HEK293 (cell line): Measurements from ENCODE around the gene ARID3B.
A peak's percentile ranks its signal among the peaks of the same experiment; 100 is the strongest.

Source experiments
- CTCF ChIP-seq: fragments of 450-650 bp; formaldehyde crosslinking; IDR thresholded peaks from 2 replicates; pipeline ENCODE4 v1.5.1; 2016; ENCODE audit warnings: missing biosample characterization, missing genetic modification characterization
- GLI2 ChIP-seq: fragments of 450-650 bp; formaldehyde crosslinking; IDR thresholded peaks from 2 replicates; pipeline ENCODE4; 2017; ENCODE audit warnings: missing biosample characterization, missing genetic modification characterization, low read depth, borderline replicate concordance
- GLI4 ChIP-seq: fragments of 450-650 bp; formaldehyde crosslinking; IDR thresholded peaks from 2 replicates; pipeline ENCODE4 v1.5.1; 2016; ENCODE audit warnings: missing biosample characterization, missing genetic modification characterization
- IKZF3 ChIP-seq: fragments of 450-650 bp; IDR thresholded peaks from 2 replicates; pipeline ENCODE4 v1.5.0; 2018; ENCODE audit warnings: missing biosample characterization, mild to moderate bottlenecking, missing genetic modification characterization, moderate library complexity
- MYNN ChIP-seq: fragments of 450-650 bp; formaldehyde crosslinking; IDR thresholded peaks from 2 replicates; pipeline ENCODE4 v1.5.1; 2016; ENCODE audit warnings: missing biosample characterization, missing genetic modification characterization, borderline replicate concordance
- REPIN1 ChIP-seq: fragments of 450-650 bp; formaldehyde crosslinking; IDR thresholded peaks from 2 replicates; pipeline ENCODE4 v1.5.1; 2017; ENCODE audit warnings: missing biosample characterization, missing genetic modification characterization, low read depth
- SCRT1 ChIP-seq: fragments of 450-650 bp; formaldehyde crosslinking; IDR thresholded peaks from 2 replicates; pipeline ENCODE4 v1.5.1; 2016; ENCODE audit warnings: missing biosample characterization, missing genetic modification characterization, borderline replicate concordance
- ZNF10 ChIP-seq: fragments of 450-650 bp; formaldehyde crosslinking; IDR thresholded peaks from 2 replicates; pipeline ENCODE4 v1.5.1; 2017; ENCODE audit warnings: missing biosample characterization, missing genetic modification characterization
- ZNF175 ChIP-seq: fragments of 450-650 bp; formaldehyde crosslinking; IDR thresholded peaks from 2 replicates; pipeline ENCODE4 v1.5.1; 2016; ENCODE audit warnings: missing biosample characterization, missing genetic modification characterization
- ZNF19 ChIP-seq: fragments of 450-650 bp; formaldehyde crosslinking; IDR thresholded peaks from 2 replicates; pipeline ENCODE4; 2016; ENCODE audit warnings: missing biosample characterization, missing genetic modification characterization, low read depth
- ZNF221 ChIP-seq: fragments of 450-650 bp; formaldehyde crosslinking; IDR thresholded peaks from 2 replicates; pipeline ENCODE4 v1.5.1; 2017; ENCODE audit warnings: missing biosample characterization, missing genetic modification characterization, borderline replicate concordance
- ZNF23 ChIP-seq: fragments of 450-650 bp; formaldehyde crosslinking; IDR thresholded peaks from 2 replicates; pipeline ENCODE4 v1.5.1; 2016; ENCODE audit warnings: missing biosample characterization, missing genetic modification characterization, borderline replicate concordance
- ZNF335 ChIP-seq: fragments of 450-650 bp; formaldehyde crosslinking; conservative IDR thresholded peaks from 2 replicates; pipeline ENCODE4 v1.5.1; 2016; ENCODE audit warnings: missing biosample characterization, missing genetic modification characterization
- ZNF341 ChIP-seq: fragments of 450-650 bp; formaldehyde crosslinking; IDR thresholded peaks from 2 replicates; pipeline ENCODE4; 2016; ENCODE audit warnings: low read depth, missing biosample characterization, missing genetic modification characterization
- ZNF366 ChIP-seq: fragments of 450-650 bp; formaldehyde crosslinking; conservative IDR thresholded peaks from 2 replicates; pipeline ENCODE4 v1.5.1; 2016; ENCODE audit warnings: missing biosample characterization, missing genetic modification characterization
- ZNF37A ChIP-seq: fragments of 450-650 bp; IDR thresholded peaks from 2 replicates; pipeline ENCODE4 v1.5.1; 2018; ENCODE audit warnings: missing biosample characterization, missing genetic modification characterization
- ZNF548 ChIP-seq: fragments of 450-650 bp; formaldehyde crosslinking; IDR thresholded peaks from 2 replicates; pipeline ENCODE4 v1.5.1; 2016; ENCODE audit warnings: missing biosample characterization, missing genetic modification characterization
- ZNF560 ChIP-seq: fragments of 450-650 bp; formaldehyde crosslinking; IDR thresholded peaks from 2 replicates; pipeline ENCODE4 v1.5.1; 2017; ENCODE audit warnings: missing biosample characterization, missing genetic modification characterization, borderline replicate concordance
- ZNF561 ChIP-seq: fragments of 450-650 bp; IDR thresholded peaks from 2 replicates; pipeline ENCODE4 v1.5.1; 2018; ENCODE audit warnings: missing biosample characterization, missing genetic modification characterization, borderline replicate concordance
- ZNF610 ChIP-seq: fragments of 450-650 bp; formaldehyde crosslinking; IDR thresholded peaks from 2 replicates; pipeline ENCODE4 v1.5.1; 2016; ENCODE audit warnings: missing biosample characterization, missing genetic modification characterization, borderline replicate concordance
- ZNF626 ChIP-seq: fragments of 450-650 bp; sonication (Bioruptor Pico); formaldehyde crosslinking; IDR thresholded peaks from 2 replicates; pipeline ENCODE4 v1.5.1; 2018; ENCODE audit warnings: missing biosample characterization, missing genetic modification characterization, inconsistent platforms
- ZNF768 ChIP-seq: fragments of 450-650 bp; formaldehyde crosslinking; IDR thresholded peaks from 2 replicates; pipeline ENCODE4 v1.5.1; 2018; ENCODE audit warnings: missing biosample characterization, mild to moderate bottlenecking, missing genetic modification characterization
- ZNF776 ChIP-seq: fragments of 450-650 bp; formaldehyde crosslinking; IDR thresholded peaks from 2 replicates; pipeline ENCODE4 v1.5.0; 2017; ENCODE audit warnings: missing biosample characterization, missing genetic modification characterization, borderline replicate concordance
- ZNF792 ChIP-seq: fragments of 450-650 bp; formaldehyde crosslinking; IDR thresholded peaks from 2 replicates; pipeline ENCODE4 v1.5.1; 2016; ENCODE audit warnings: missing biosample characterization, missing genetic modification characterization
- ZNF843 ChIP-seq: fragments of 450-650 bp; formaldehyde crosslinking; IDR thresholded peaks from 2 replicates; pipeline ENCODE4 v1.5.1; 2016; ENCODE audit warnings: missing biosample characterization, missing genetic modification characterization
- TF ChIP-seq, protein P1 (sequence below): fragments of 450-650 bp; formaldehyde crosslinking; IDR thresholded peaks from 2 replicates; pipeline ENCODE4 v1.5.1; 2016; ENCODE audit warnings: missing biosample characterization, missing genetic modification characterization
- TF ChIP-seq, protein P2 (sequence below): fragments of 450-650 bp; formaldehyde crosslinking; IDR thresholded peaks from 2 replicates; pipeline ENCODE4; 2016; ENCODE audit warnings: missing biosample characterization, missing genetic modification characterization
- TF ChIP-seq, protein P3 (sequence below): fragments of 450-650 bp; formaldehyde crosslinking; IDR thresholded peaks from 2 replicates; pipeline ENCODE4 v1.5.1; 2016; ENCODE audit warnings: missing biosample characterization, missing genetic modification characterization
- TF ChIP-seq, protein P4 (sequence below): fragments of 450-650 bp; formaldehyde crosslinking; IDR thresholded peaks from 2 replicates; pipeline ENCODE4 v1.5.0; 2017; ENCODE audit warnings: missing biosample characterization, missing genetic modification characterization, borderline replicate concordance

ARID3B gene

GRCh38 chr15:74642734-74643664 lies 102.0 kb downstream of the ARID3B start (continued):
- TF ChIP-seq, protein P1, sequence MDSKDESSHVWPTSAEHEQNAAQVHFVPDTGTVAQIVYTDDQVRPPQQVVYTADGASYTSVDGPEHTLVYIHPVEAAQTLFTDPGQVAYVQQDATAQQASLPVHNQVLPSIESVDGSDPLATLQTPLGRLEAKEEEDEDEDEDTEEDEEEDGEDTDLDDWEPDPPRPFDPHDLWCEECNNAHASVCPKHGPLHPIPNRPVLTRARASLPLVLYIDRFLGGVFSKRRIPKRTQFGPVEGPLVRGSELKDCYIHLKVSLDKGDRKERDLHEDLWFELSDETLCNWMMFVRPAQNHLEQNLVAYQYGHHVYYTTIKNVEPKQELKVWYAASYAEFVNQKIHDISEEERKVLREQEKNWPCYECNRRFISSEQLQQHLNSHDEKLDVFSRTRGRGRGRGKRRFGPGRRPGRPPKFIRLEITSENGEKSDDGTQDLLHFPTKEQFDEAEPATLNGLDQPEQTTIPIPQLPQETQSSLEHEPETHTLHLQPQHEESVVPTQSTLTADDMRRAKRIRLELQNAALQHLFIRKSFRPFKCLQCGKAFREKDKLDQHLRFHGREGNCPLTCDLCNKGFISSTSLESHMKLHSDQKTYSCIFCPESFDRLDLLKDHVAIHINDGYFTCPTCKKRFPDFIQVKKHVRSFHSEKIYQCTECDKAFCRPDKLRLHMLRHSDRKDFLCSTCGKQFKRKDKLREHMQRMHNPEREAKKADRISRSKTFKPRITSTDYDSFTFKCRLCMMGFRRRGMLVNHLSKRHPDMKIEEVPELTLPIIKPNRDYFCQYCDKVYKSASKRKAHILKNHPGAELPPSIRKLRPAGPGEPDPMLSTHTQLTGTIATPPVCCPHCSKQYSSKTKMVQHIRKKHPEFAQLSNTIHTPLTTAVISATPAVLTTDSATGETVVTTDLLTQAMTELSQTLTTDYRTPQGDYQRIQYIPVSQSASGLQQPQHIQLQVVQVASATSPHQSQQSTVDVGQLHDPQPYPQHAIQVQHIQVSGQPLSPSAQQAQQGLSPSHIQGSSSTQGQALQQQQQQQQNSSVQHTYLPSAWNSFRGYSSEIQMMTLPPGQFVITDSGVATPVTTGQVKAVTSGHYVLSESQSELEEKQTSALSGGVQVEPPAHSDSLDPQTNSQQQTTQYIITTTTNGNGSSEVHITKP = peak; percentile 79
- TF ChIP-seq, protein P2, sequence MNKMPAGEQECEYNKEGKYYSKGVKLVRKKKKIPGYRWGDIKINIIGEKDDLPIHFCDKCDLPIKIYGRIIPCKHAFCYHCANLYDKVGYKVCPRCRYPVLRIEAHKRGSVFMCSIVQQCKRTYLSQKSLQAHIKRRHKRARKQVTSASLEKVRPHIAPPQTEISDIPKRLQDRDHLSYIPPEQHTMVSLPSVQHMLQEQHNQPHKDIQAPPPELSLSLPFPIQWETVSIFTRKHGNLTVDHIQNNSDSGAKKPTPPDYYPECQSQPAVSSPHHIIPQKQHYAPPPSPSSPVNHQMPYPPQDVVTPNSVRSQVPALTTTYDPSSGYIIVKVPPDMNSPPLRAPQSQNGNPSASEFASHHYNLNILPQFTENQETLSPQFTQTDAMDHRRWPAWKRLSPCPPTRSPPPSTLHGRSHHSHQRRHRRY = no peak
- TF ChIP-seq ZNF561 (tag by site-specific recombination) = peak; percentile 74; the same call in 1 of the 2 replicates
- no peak for TF ChIP-seq ZNF548 (tag by site-specific recombination)
- no peak for TF ChIP-seq CTCF (tag by site-specific recombination)
- no peak for TF ChIP-seq ZNF37A
- TF ChIP-seq SCRT1 = peak; percentile 90
- TF ChIP-seq ZNF776 (tag by site-specific recombination) = no peak
- TF ChIP-seq, protein P3, sequence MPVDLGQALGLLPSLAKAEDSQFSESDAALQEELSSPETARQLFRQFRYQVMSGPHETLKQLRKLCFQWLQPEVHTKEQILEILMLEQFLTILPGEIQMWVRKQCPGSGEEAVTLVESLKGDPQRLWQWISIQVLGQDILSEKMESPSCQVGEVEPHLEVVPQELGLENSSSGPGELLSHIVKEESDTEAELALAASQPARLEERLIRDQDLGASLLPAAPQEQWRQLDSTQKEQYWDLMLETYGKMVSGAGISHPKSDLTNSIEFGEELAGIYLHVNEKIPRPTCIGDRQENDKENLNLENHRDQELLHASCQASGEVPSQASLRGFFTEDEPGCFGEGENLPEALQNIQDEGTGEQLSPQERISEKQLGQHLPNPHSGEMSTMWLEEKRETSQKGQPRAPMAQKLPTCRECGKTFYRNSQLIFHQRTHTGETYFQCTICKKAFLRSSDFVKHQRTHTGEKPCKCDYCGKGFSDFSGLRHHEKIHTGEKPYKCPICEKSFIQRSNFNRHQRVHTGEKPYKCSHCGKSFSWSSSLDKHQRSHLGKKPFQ = no peak
- no peak for TF ChIP-seq ZNF366
- TF ChIP-seq GLI2 = no peak
- TF ChIP-seq ZNF335 = 0 out of 2 replicates have a peak, but pooled peaks have one; percentile 21
- TF ChIP-seq ZNF10 = no peak
- no peak for TF ChIP-seq GLI4 (tag by site-specific recombination)
- TF ChIP-seq ZNF175 = no peak
- no peak for TF ChIP-seq ZNF560 (tag by site-specific recombination)
- no peak for TF ChIP-seq ZNF610 (tag by site-specific recombination)
- no peak for TF ChIP-seq ZNF768 (tag by site-specific recombination)
- TF ChIP-seq MYNN (tag by site-specific recombination) = no peak
- TF ChIP-seq ZNF221 (tag by site-specific recombination) = no peak
- no peak; the same call in none of the 2 replicates for TF ChIP-seq ZNF843
- no peak for TF ChIP-seq REPIN1 (tag by site-specific recombination)
- no peak for TF ChIP-seq ZNF792 (tag by site-specific recombination)
- TF ChIP-seq ZNF23 (tag by site-specific recombination) = no peak
- TF ChIP-seq IKZF3 = peak; percentile 70
- no peak for TF ChIP-seq ZNF341
- 0 out of 2 replicates have a peak, but pooled peaks have one; percentile 16 for TF ChIP-seq ZNF19 (tag by site-specific recombination)
- TF ChIP-seq ZNF626 (tag by site-specific recombination) = no peak
- TF ChIP-seq, protein P4, sequence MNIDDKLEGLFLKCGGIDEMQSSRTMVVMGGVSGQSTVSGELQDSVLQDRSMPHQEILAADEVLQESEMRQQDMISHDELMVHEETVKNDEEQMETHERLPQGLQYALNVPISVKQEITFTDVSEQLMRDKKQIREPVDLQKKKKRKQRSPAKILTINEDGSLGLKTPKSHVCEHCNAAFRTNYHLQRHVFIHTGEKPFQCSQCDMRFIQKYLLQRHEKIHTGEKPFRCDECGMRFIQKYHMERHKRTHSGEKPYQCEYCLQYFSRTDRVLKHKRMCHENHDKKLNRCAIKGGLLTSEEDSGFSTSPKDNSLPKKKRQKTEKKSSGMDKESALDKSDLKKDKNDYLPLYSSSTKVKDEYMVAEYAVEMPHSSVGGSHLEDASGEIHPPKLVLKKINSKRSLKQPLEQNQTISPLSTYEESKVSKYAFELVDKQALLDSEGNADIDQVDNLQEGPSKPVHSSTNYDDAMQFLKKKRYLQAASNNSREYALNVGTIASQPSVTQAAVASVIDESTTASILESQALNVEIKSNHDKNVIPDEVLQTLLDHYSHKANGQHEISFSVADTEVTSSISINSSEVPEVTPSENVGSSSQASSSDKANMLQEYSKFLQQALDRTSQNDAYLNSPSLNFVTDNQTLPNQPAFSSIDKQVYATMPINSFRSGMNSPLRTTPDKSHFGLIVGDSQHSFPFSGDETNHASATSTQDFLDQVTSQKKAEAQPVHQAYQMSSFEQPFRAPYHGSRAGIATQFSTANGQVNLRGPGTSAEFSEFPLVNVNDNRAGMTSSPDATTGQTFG = no peak
